Bladder microvascular endothelial cell (primary cell): ENCODE measurements around the gene YBEY. TPM values are rescaled to one million over a fixed set of nuclear protein-coding genes. Genes with fewer than 3 reads are reported as not detected.

ENCODE experiments used
- total RNA-seq: library from RNA; depleted of rRNA; stranded (reverse); fragments of >200 nt; gene quantifications from 2 replicates; pipeline ENCODE4 v1.2.3, GENCODE V29; 2014

The YBEY gene, protein sequence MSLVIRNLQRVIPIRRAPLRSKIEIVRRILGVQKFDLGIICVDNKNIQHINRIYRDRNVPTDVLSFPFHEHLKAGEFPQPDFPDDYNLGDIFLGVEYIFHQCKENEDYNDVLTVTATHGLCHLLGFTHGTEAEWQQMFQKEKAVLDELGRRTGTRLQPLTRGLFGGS
- 5.5 and 8.6 TPM in 2 replicates for total RNA-seq

DNA sequence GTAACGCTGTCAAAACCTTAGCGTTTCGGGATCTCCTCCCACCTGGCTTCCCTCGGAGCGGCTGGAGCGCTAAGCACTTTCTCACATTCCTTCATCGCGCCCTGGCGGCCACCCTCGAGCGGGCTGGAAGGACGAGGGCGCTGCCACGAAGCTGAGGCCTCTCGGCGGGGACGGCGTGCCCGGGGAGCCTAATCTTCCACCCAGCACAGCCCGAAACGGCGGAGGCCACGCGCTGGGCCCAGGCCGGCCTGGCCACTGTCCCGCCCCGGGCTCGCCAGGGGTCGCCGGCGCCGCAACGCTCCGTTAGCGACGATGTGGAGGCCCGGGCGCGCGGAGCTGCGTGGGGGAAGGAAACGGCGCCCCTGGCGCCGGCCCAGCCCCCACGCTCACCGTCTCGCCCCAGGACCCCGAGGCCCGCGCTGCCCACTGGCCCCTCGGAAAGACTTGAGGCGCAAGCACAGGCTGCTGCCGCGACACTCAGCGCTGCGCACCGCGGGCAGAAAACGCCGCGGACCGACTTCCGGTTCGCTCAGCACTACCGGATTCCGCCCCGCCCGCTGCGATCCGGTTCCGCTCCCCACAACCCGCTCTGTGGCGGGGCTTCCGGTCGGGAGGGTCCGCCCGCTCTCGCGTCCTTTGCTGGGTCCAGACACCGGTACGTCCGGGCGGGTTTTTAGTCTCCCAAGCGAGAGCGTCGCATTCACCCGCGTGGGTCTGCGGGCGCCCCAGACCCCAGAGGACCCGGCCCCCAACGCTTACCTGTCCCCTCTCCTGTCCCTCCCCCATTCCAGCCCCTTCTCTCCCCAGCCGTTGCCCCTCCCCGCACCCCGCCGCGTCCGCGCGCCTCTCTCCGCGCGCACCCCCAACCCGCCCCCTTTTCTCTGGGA lies at the start of gene YBEY:
YBEY (plus strand) TSS at position 582 of the 887 bp plus-strand sequence. CDS start 572 bp downstream, outside the sequence.

DNA sequence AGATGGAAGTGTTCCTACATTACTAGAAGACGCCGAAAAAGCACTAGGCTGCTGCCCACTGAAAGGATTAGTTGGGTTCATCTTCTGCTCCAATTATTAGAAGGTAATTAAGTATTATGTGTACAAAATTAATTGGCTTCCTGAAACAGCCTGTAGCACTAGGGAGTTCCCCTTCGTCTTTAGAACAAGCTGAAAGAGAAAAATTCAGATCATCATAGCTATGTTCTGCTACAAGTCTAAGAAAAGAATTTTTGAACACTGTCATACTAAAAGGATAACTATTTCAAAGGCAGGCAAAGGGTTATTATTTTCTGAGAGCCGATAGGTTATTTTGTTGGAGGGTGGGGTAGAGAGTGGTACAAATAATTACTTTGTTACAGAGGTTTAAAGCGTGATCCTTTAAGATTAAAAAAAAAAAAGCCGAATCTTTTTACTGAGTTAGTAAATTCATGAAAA lies 908 bp upstream of the YBEY start, which contains the start of gene MCM3AP:
MCM3AP (minus strand) TSS at position 406 of the 456 bp plus-strand sequence; CDS start at position 81, 325 bp downstream.

DNA sequence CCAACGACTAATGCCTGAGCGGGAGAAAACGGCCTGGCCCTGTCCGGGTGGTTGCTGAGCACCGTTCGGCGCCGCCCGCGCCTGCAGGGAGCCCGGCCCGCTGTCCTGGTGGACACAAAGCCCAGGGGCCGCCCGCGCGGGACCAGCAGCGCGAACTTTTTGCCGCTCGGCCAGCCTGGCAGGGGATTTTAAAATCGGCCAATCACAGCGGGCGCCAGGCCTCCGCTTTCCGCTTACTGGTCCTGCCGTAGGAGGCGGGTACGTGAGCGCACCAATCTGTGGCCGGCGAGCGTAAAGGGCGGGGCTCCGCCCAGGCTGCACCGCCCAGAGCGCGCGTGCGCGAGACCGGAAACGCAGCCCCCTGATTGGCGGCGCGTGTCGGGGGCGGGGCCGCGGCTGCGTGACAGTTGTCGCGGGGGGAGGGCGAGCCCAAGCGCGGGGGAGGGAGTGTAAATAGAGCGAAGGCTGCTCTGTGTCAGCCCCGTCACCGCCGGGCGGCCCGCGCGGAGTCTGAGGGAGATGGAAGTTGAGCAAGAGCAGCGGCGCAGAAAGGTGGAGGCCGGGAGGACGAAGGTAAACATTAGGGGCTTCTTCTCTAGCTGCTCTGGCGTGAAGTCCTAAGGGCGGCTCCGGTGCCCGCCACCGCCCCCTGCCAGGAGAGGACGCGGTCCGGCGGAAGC lies 37.7 kb downstream of the YBEY start, which contains the start of the genes C21orf58 and PCNT:
C21orf58 (minus strand) TSS at position 161 of the 680 bp plus-strand sequence. CDS start 1,132 bp downstream, outside the sequence.
PCNT (plus strand) TSS at position 447 of the 680 bp plus-strand sequence; CDS start at position 520, 73 bp downstream.

Other genes with a start within 250 kb of the YBEY start
- 6.5 and 10.8 TPM in 2 replicates for gene COL6A2, start 188.2 kb upstream of the YBEY start, total RNA-seq
- 0.16 TPM in 1 of 2 replicates, not detected in the other for gene FTCD, start 130.8 kb upstream of the YBEY start, total RNA-seq
- 3.1 and 6.3 TPM in 2 replicates for gene SPATC1L, start 101.9 kb upstream of the YBEY start, total RNA-seq
- gene LSS, start 57.6 kb upstream of the YBEY start, total RNA-seq, result 56.8 and 62.7 TPM in 2 replicates
- 40.3 and 92.3 TPM in 2 replicates for gene MCM3AP, start 731 bp upstream of the YBEY start, total RNA-seq
- 4.9 and 5.2 TPM in 2 replicates for gene C21orf58, start 37.5 kb downstream of the YBEY start, total RNA-seq
- gene PCNT, start 37.8 kb downstream of the YBEY start, total RNA-seq, result 18.3 and 29.9 TPM in 2 replicates
- 23.6 and 79.7 TPM in 2 replicates for gene DIP2A, start 172.5 kb downstream of the YBEY start, total RNA-seq